ENCODE data around the gene ITLN1.
"Not testable (repeated sequence)": the region's sequence is repeated elsewhere in the genome, so short reads cannot be mapped to it uniquely, and the experiment has no call there.

The ITLN1 gene

GRCh38 chr1:160885042-160885441, at the start of gene ITLN1:
ITLN1 (minus strand) TSS chr1:160885180; CDS start chr1:160884877, 303 bp downstream.
- no peak for DNase-seq (ENCODE audit: low read depth, low spot score)

- DNase-seq (ENCODE audit: low read depth, low spot score), result not testable (repeated sequence)
These were observed 48.3 kb upstream of the ITLN1 start for GRCh38 chr1:160933305-160933704.

- DNase-seq (ENCODE audit: low read depth, low spot score), result no peak
These were observed 40.8 kb upstream of the ITLN1 start for GRCh38 chr1:160925652-160926244.

- DNase-seq (ENCODE audit: low read depth, low spot score), result no peak
These were observed 40.0 kb upstream of the ITLN1 start for GRCh38 chr1:160924791-160925651.

- DNase-seq (ENCODE audit: low read depth, low spot score), result no peak
These were observed 31.7 kb upstream of the ITLN1 start for GRCh38 chr1:160916666-160917065.

GRCh38 chr1:160913229-160913628, 28.2 kb upstream of the ITLN1 start:
- DNase-seq (ENCODE audit: low read depth, low spot score), result peak; percentile 28

GRCh38 chr1:160911925-160912324, 26.9 kb upstream of the ITLN1 start:
- no peak for DNase-seq (ENCODE audit: low read depth, low spot score)

GRCh38 chr1:160911441-160911840, 26.5 kb upstream of the ITLN1 start:
- peak; percentile 60 for DNase-seq (ENCODE audit: low read depth, low spot score)

- no peak for DNase-seq (ENCODE audit: low read depth, low spot score)
These were observed 25.3 kb upstream of the ITLN1 start for GRCh38 chr1:160910170-160910750.

- no peak for DNase-seq (ENCODE audit: low read depth, low spot score)
These were observed 23.0 kb upstream of the ITLN1 start for GRCh38 chr1:160907976-160908375.

GRCh38 chr1:160905617-160905989, 20.6 kb upstream of the ITLN1 start:
- no peak for DNase-seq (ENCODE audit: low read depth, low spot score)

- DNase-seq (ENCODE audit: low read depth, low spot score), result peak; percentile 20
These were observed 20.0 kb upstream of the ITLN1 start for GRCh38 chr1:160904783-160905616.

- not testable (repeated sequence) for DNase-seq (ENCODE audit: low read depth, low spot score)
These were observed 17.3 kb upstream of the ITLN1 start for GRCh38 chr1:160902251-160902650.

- DNase-seq (ENCODE audit: low read depth, low spot score), result no peak
These were observed 16.8 kb upstream of the ITLN1 start for GRCh38 chr1:160901768-160902167.

- not testable (repeated sequence) for DNase-seq (ENCODE audit: low read depth, low spot score)
These were observed 15.7 kb upstream of the ITLN1 start for GRCh38 chr1:160900683-160901082.

- DNase-seq (ENCODE audit: low read depth, low spot score), result not testable (repeated sequence)
These were observed 9.6 kb upstream of the ITLN1 start for GRCh38 chr1:160894368-160895135.

- DNase-seq (ENCODE audit: low read depth, low spot score), result no peak
These were observed 6.5 kb upstream of the ITLN1 start for GRCh38 chr1:160891474-160891873.

GRCh38 chr1:160888926-160889325, 3.9 kb upstream of the ITLN1 start:
- no peak for DNase-seq (ENCODE audit: low read depth, low spot score)

GRCh38 chr1:160887071-160887470, 2.1 kb upstream of the ITLN1 start:
- DNase-seq (ENCODE audit: low read depth, low spot score), result no peak

GRCh38 chr1:160884579-160884978, 401 bp downstream of the ITLN1 start:
- peak; percentile 42 for DNase-seq (ENCODE audit: low read depth, low spot score)

Measured in ELF-1 (cell line).